GM12874 (cell line): Measurements from ENCODE around the gene FAM181B.

Experiments used
- CTCF ChIP-seq: IDR thresholded peaks from 2 replicates; pipeline ENCODE4 v1.5.1; 2011; ENCODE audit warnings: low read depth, mild to moderate bottlenecking, control low read depth, low read length, moderate library complexity; ENCODE audit not compliant: insufficient read depth

The FAM181B gene

GRCh38 chr11:82733444-82734119 is at the start of gene FAM181B:
Gene FAM181B, minus strand, starts transcription at chr11:82733864. Its CDS starts 135 bp downstream, at chr11:82733729.
- TF ChIP-seq CTCF, result no peak

- TF ChIP-seq CTCF, result no peak
These were observed 49.2 kb upstream of the FAM181B start for GRCh38 chr11:82782825-82783374.

- TF ChIP-seq CTCF, result no peak
These were observed 45.1 kb upstream of the FAM181B start for GRCh38 chr11:82778776-82779175.

- no peak for TF ChIP-seq CTCF
These were observed 42.7 kb upstream of the FAM181B start for GRCh38 chr11:82776377-82776776.

GRCh38 chr11:82775736-82776346 is 42.2 kb upstream of the FAM181B start:
- TF ChIP-seq CTCF, result peak; percentile 89

GRCh38 chr11:82775218-82775617 is 41.6 kb upstream of the FAM181B start:
- TF ChIP-seq CTCF, result no peak

- no peak for TF ChIP-seq CTCF
These were observed 38.1 kb upstream of the FAM181B start for GRCh38 chr11:82771781-82772180.
